Measurements from ENCODE around the gene PANK1. TPM values are rescaled to one million over a fixed set of nuclear protein-coding genes. Genes with fewer than 3 reads are reported as not detected.

Gene PANK1
- total RNA-seq, 1 experiment from 2014 or later, result 31.6 TPM

- no peaks in the 10 kb centered on the region for H3K36me3 ChIP-seq (replicated peaks; ENCODE audit: control insufficient read depth, insufficient read depth, low read length)
- DNase-seq, result no peak
- H3K4me3 ChIP-seq (ENCODE audit: insufficient read depth, low read depth, low read length), result peak overlapping the region; percentile 64
- H3K27me3 ChIP-seq (ENCODE audit: control insufficient read depth, insufficient read depth, low read length), result peaks cover 19% of the 10 kb centered on the region; the same call in 1 of the 2 replicates
These were observed 110.2 kb downstream of the PANK1 start for GRCh38 chr10:89534826-89535166.

Other genes with a start within 250 kb of the PANK1 start
- gene IFIT5, start 230.7 kb downstream of the PANK1 start, total RNA-seq (2014; rRNA removed; shearing (Covaris generic)), result 1.7 and 2.3 TPM in 2 replicates
- gene SLC16A12, start 109.6 kb downstream of the PANK1 start, total RNA-seq (2014; rRNA removed; shearing (Covaris generic)), result 4.1 and 5.4 TPM in 2 replicates
- 22.1 and 37.3 TPM in 2 replicates for gene KIF20B, start 56.3 kb upstream of the PANK1 start, total RNA-seq (2014; rRNA removed; shearing (Covaris generic))

All from H7 (cell line).